Neural cell (in vitro differentiated cells): ENCODE data around the gene IMPG1.

Experiments used
- MXI1 ChIP-seq: fragments of 450-650 bp; conservative IDR thresholded peaks from 2 replicates; pipeline ENCODE4 v1.6.1; 2014; ENCODE audit warnings: antibody characterized with exemption, mild to moderate bottlenecking; ENCODE audit not compliant: poor library complexity, severe bottlenecking
- TAF1 ChIP-seq: IDR thresholded peaks from 2 replicates; pipeline ENCODE4 v1.6.1; 2012; ENCODE audit warnings: low read depth
- TF ChIP-seq, protein P1 (sequence below): IDR thresholded peaks from 2 replicates; pipeline ENCODE4 v1.6.1; 2012; ENCODE audit warnings: borderline replicate concordance
- TF ChIP-seq, protein P2 (sequence below): fragments of 450-650 bp; IDR thresholded peaks from 2 replicates; pipeline ENCODE4 v1.5.1; 2014; ENCODE audit warnings: antibody characterized with exemption, mild to moderate bottlenecking, moderate library complexity; ENCODE audit not compliant: poor library complexity, severe bottlenecking

- TF ChIP-seq, protein P1, sequence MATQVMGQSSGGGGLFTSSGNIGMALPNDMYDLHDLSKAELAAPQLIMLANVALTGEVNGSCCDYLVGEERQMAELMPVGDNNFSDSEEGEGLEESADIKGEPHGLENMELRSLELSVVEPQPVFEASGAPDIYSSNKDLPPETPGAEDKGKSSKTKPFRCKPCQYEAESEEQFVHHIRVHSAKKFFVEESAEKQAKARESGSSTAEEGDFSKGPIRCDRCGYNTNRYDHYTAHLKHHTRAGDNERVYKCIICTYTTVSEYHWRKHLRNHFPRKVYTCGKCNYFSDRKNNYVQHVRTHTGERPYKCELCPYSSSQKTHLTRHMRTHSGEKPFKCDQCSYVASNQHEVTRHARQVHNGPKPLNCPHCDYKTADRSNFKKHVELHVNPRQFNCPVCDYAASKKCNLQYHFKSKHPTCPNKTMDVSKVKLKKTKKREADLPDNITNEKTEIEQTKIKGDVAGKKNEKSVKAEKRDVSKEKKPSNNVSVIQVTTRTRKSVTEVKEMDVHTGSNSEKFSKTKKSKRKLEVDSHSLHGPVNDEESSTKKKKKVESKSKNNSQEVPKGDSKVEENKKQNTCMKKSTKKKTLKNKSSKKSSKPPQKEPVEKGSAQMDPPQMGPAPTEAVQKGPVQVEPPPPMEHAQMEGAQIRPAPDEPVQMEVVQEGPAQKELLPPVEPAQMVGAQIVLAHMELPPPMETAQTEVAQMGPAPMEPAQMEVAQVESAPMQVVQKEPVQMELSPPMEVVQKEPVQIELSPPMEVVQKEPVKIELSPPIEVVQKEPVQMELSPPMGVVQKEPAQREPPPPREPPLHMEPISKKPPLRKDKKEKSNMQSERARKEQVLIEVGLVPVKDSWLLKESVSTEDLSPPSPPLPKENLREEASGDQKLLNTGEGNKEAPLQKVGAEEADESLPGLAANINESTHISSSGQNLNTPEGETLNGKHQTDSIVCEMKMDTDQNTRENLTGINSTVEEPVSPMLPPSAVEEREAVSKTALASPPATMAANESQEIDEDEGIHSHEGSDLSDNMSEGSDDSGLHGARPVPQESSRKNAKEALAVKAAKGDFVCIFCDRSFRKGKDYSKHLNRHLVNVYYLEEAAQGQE = no peak
- TF ChIP-seq, protein P2, sequence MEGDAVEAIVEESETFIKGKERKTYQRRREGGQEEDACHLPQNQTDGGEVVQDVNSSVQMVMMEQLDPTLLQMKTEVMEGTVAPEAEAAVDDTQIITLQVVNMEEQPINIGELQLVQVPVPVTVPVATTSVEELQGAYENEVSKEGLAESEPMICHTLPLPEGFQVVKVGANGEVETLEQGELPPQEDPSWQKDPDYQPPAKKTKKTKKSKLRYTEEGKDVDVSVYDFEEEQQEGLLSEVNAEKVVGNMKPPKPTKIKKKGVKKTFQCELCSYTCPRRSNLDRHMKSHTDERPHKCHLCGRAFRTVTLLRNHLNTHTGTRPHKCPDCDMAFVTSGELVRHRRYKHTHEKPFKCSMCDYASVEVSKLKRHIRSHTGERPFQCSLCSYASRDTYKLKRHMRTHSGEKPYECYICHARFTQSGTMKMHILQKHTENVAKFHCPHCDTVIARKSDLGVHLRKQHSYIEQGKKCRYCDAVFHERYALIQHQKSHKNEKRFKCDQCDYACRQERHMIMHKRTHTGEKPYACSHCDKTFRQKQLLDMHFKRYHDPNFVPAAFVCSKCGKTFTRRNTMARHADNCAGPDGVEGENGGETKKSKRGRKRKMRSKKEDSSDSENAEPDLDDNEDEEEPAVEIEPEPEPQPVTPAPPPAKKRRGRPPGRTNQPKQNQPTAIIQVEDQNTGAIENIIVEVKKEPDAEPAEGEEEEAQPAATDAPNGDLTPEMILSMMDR = no peak
- TF ChIP-seq TAF1 (no peak), MXI1 (no peak)
Observed at GRCh38 chr6:75970093-75970492, 102.4 kb downstream of the IMPG1 start.
